HG03457 (cell line): Measurements from ENCODE around the gene CADM1.

Source experiments
- ATAC-seq: cut with Tn5 transposase; IDR thresholded peaks from one replicate; pipeline ENCODE4 v1.9.1; 2021; ENCODE audit warnings: moderate number of reproducible peaks; ENCODE audit not compliant: unreplicated experiment

CADM1 gene

DNA sequence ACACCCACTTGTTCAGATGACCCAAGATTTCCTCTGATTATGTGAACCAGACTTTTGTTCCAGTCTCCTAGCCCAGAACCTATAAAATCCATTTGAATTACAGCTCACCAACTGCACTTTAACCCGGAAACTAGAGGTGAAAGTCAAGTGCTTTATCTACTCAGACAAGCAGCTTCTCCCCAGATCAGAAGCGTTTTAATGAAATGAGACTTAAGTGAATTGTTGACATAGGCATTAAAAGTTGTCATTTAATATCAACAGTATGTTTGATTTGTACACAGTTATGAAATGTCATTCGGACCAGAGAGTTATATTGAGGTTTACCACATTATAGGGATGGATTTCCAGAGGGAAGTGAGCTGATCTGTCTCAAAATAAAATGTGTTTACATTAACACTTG, 52.0 kb downstream of the CADM1 start:
- no peak for ATAC-seq

DNA sequence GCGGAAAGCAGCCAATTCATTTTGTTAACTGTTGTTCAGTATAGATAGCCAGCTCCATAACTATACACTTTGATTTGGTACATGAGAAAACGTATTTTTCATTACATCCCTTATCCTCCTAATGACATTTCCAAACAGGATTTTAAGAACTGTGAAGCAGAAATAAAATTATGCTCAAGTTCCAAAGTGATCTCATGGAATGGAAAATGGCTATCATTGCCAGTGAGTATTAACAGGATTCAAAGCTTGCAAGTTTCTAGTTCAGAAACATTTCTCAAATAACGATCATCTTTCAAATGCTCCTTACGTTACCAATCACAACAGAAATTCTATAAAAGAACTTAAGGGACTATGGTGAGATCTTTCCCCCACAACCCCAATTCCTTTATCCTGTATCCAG, 53.7 kb downstream of the CADM1 start:
- ATAC-seq: no peak

DNA sequence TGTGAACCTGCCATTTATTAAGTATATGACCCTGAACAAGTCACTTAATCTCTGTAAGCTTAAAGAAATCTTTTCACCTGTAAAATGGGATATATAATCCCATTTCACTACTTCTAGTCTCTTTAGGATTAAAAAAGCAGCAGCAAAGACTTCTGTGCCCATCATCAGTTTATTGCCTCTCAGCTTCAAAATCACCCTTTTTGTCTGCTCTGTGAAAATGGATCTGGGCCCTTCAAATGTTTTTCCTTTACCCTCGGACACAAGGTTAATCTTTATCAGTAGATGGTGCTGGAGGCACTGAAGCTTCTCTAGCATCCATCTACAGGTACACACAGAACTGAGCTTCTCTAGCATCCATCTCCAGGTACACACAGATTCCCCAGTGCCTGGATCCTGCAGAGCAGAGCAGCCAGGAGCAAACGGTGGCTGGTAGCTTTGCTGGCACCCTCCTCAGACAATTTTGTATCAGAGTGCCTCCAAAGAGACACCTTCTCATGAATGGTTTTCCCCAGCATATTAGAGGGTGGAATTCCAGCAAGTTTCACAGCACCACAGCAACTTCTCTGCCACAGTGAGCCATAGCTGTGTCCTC, 56.8 kb downstream of the CADM1 start:
- no peak for ATAC-seq

DNA sequence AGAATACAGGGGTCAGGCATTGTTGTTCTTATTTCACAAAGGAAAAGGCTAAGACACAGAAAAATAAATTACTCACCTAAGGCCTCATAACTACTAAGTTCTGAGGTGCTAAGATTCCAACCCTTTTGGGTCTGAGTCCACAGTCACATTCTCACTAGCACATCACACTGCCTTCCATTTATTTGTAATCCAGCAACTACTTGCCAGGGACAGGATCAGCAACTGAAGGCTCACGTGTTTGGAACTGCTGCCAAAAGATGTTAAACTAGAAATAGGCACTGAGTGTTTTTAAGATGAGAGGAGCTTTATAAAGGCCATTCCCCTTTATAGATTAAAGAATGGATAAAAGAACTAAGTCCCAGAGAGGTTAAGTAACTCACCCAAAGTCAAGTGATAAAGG, 58.0 kb downstream of the CADM1 start:
- ATAC-seq: no peak

DNA sequence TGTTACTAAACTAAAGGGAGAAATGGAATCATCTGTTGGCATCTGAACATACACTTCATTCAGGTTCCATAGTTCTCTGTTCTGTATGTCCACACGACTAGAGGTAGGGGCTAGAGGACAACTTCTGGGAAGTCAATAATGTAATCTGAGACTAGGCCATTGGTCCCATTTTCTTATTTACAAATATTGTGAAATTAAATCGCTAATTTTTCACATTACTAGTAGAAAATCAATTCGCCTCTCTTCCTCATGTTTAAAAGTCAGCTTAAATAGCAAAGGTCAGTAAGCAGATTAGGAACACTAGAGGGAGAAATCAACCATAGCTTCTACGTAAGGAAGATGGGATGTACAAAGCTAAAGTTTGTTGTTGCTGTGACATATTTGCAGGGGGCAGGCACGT, 59.7 kb downstream of the CADM1 start:
- ATAC-seq: no peak

DNA sequence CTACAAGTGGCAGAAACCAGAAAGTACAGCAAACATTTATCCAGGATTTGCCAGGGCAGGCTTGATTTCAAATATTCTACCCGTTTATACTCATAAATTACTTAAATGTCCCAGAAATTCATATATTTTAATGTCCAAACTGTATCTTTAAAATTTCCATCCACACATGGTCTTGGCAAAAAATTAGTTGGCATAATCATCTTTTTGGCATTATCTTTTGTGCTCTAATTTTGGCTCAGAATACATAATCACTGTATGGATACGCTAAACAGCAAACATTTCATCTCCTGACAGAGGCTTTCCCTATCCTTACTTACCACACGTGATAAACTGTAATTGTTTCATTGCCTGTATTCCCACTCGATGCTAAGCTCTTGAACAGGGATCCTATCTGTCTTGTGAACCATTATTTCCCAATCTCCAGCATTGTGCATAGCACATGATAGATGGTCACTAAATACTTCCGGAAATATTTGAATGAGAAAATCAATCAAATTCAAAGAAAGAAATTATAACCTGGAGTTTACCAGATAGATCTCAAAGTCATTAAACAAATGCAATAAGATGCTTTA, 64.2 kb downstream of the CADM1 start:
- ATAC-seq: no peak

DNA sequence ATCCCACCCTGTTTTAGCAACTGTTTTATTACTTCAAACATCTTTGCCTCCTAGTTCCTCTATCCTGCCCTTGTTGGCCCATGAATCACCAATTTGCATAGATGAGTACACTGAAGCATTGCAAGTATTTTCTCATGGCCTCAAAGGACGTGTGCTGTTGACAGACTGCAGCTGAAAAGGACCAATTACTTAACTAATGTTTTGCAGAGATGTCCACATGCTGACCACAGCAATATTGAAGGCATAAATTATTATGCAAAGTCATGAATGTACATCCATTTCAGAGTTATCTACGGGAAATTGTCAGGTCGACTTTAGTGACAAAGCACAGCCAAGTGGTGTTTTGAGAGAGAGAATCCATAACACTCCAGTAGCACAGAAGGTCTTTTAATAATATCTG, 64.8 kb downstream of the CADM1 start:
- ATAC-seq: no peak

DNA sequence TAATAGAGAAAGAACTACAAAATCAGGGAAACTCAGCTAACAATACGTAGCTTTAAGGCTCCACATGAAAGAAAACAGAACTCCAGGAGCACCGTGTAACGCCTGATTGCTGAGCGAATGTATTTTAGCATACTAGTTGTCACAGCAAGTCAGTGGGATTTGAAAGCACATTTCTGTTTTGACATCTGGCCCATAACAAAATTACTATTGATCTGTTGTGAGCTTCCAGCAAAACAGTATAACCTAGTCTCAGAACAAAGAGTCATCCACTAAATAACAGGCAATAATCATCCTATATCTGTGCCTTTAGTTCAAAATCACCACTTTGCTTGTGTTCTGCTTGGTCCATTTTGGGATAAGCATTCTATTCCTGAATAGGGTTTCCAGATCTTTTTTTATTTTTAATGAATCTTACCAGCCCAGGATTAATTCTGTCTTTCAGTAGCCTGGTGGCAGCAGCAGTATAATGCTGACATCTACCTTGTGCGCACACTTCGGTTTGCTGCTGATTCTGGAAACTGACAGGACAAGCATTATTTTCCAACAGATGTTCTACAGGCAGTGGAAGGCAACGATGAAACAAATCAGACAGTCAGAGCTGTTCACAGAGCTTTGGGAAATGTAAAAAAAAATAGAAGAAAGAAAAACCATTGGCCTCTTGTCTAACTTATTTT, 66.2 kb downstream of the CADM1 start:
- ATAC-seq: no peak

DNA sequence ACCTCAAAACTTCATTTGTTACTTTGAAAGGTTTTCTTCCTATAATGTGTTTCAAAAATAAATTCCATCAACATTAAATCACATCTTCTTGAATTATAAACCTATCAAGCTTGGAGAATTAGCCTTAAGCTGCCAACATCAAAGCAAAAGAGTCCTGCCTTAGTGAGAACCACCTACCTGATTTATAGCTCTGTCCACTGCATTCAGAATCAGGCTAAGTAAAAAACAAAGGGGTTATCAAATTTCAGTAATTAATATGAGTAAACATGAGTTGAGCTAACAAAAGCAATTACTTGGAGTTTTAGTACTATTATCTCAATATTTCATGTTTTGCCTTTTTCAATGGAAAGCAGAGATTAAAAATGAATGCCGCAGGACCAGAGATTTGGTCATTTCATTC, 73.9 kb downstream of the CADM1 start:
- ATAC-seq: no peak

DNA sequence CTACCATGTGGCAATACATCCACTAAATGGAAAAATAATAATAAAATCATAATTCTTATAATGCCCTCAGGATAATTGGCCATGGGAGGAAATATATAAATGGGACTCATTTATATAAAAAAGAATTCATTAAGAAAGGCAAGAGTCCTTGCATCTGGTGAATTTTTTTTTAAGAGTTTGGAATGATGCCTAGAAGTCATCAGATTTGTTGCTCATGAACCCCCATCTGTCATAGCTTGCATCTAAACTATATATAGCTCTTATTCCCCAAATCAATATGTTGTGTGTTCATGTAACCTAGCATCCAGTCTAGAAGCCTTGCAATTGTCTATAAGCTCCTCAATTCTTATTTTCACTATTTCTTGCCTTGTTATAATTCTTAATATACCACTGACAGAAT, 75.9 kb downstream of the CADM1 start:
- no peak for ATAC-seq

DNA sequence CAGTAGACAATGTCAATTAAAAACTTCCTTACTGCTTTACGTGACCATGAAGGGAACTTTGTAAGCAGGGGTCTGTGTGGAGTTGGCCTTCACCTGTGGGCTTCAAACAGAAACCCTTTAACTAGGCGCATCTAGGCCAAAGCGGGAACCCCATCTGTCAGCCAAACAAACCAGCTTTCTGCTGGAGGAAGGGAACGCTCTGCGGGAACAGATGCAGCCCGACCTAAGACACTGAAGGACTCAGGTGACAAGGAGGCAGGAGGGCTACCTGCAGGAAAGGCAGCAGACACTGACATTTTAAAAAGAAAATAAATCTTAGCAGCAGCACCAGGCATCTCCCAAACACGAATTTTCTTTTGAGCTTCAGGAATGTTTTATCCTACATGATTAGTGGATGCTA, 78.4 kb downstream of the CADM1 start:
- no peak for ATAC-seq

DNA sequence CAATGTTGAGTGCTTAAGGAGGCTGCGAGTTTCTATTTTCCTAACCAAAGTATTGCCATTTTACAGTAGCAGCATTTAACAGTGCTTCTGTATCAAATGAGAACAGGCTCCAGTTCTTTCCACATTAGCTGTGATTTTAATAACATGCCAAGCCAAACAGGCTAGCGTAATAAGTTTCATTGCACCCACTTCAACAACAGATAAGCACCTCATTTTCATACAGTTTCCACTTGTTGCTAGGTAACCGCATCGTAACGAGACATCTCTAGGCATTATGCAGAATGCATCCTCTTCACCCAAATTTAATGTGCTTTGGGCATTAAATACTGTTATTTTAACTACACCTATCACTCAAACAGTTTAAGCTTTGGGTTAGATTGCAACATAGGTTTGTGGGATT, 79.0 kb downstream of the CADM1 start:
- ATAC-seq: no peak

DNA sequence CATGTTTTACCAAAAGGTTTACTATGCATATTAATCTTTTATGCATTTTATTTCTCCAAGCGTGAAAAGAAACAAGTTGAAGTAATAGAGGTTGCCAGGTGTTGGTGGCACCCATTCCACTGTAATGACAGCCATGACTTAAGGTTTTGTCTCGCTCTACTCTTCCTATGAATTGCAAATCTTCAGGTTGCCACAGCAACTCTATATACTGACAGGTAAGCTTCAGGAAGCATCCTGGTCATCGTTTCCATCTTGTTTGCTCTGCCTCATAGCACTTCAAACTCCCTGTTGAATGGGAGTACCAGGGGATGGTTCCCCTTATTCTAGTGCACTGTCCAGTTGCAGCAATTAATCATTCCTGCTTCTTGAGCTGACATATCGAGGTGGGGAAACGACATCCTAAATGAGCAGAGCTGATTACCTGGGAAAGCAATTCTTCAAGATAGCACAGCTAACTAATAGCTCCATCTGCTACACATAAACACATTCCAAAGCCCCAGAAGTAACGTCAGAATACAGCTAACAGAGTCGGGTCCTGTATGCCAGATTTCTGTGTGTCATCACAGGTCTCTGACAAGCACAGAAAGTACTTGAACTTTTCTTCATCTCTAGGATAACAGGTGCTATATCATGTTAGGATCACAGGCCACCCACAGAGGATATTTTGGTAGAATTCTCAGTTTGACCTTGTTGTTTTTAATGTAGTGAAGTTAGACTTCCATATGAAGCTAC, 80.3 kb downstream of the CADM1 start:
- ATAC-seq: no peak

DNA sequence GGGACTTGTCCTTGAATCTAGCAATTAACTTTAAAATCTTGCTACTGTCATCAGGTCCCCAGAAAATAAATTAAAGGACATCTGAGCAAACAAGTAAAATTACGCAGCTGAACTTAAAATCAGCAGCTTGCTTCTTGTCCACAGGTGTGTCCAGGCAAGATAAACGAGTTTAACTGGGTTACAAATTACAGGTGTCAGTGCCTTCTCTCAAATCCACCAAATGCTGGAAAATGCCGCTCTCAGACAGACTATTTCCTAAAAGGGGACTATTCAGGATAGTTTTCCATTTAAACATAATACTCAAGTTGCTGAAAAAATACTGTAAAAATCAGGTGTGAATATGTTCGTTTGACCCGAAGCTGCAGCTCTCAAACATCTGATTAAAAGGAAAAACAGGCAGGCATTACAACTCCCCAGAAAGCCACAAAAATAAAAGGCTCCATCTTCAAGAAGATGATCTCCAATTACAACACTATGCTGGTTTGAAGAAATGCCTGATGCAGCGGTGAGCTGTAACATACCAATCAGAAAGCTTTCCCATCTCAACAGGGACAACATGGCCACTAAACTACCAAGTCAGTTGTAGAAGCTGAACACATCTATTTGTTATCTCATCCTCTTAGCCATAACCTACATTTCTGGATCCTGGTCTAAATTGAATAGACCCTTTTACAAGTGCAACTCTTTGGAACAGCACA, 82.1 kb downstream of the CADM1 start:
- ATAC-seq: no peak

DNA sequence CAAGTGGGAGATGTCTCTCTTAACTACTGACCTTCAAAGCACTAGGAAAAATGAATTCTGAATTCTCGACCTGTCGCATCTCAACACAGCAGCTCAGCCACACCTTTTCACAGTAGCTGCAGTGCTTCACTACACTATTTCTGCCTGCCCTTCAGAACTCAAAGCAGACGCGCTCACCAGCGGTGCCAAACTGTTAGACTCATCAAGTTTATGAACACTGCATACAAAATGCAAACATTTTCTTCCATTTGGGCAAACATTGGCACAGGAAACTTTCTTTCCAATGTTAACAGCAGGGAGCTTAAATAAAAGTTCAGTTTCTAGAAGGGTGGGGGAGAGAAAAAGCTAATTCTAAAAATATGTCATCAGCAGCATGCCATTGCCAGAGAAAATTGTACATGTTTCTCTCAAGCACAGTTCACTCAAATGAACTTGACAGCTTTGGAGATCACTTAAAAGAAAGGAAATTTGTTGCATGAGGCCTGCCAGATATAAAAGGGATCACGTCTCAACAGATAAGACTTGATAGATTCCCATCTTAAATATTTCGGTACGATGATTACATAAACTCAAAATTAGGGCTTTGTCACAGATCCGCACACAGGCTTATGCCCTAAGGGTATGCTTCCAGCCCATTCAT, 82.7 kb downstream of the CADM1 start:
- ATAC-seq: no peak

DNA sequence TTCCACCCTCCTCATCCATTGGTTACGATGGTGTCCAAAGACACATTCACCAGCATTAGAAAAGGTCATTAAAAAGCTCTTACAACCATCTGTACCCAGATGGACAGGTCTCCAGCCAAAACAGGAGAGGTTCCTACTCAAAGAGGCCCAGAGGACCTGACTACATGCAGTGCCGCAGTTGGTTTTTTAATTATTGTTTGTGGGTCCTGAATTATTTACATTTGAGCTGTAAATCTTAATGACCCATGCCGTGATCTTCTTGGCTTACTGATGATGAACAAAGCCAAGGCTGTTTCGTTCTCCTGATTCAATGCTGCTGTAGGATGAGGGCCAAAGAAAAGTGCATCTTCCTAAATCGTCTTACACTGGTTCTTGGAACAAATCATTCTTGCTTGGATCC, 83.7 kb downstream of the CADM1 start:
- no peak for ATAC-seq

DNA sequence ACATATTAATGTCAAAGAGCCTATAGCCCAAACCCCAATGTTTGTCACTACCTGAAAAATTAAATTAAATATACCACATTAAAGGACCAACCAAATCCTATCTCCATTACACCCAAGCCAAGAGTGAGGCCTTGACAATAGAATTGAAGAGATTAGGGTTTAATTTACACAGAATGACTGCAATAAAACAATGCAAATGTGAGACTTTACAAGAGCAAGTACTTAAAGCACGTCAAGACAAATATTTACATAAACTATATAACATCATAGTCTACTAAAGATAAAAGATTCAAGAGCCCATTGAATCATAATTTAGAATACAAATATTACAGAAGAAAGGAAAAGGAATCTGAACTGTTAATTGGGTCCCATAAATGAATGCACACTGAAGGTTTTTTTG, 85.6 kb downstream of the CADM1 start:
- no peak for ATAC-seq

DNA sequence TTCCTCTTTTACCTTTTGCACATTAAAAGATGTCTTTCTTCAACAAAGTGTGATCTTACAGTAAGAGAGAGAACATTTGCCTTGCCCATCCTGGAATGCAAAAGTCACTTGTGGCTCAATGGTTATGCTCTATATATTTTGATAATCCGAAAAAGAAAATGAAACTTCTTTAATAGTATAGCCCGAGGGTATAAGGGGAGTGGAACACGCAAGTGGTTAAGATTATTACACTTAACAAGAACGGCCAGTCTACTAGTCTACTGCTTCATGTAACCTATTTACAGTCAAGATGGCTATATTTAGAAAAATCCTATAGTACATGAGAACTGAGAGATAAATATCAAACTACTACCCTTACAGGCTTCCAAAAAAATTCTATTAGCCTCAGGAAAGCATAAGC, 86.1 kb downstream of the CADM1 start:
- ATAC-seq: no peak

DNA sequence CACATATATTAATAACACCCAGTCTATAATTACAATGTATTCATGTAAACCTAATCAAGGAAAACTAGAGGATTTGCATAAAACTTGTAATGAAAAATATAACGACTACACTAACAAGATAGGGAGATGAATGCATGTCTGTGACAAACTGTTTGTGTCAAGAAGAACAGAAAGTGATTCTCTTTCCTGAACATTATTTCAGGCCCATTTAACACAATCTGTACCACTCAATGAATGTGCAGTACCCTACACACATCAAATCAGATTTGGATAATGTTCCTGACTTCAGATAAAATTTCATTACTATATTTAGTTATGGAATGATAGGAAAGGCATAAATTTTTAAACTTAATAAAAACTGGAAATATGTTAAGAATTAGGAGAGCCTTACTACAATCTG, 93.1 kb downstream of the CADM1 start:
- no peak for ATAC-seq

DNA sequence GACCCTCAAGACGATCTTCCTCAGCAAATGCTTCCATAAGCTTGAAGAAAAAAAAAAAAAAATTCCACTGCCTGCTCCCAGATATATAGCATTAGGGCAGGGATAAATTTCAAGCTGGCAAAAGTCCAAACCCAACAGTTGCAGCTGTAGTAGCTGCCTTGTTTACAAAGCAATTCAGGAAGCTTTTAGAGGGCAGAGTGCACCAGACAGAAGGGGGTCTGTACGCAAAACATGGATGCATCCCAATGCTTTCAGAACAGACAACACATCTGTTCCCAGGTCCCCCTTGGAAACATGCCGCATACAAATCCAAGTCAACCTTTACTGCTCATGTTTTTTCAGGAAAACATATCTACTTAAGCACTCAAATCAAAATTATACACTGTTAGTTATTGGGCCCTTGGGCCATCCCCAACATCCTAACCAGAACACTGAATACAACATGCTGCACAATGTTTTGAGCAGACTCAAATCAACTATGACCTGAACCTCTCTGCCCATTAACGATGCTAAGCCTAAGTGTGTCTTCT, 94.5 kb downstream of the CADM1 start:
- ATAC-seq: no peak
